CD4-positive, CD25-positive, alpha-beta regulatory T cell (primary cell): Measurements from ENCODE around the gene PPL. TPM values are rescaled to one million over a fixed set of nuclear protein-coding genes. Genes with fewer than 3 reads are reported as not detected.
"Not testable (repeated sequence)": the region's sequence is repeated elsewhere in the genome, so short reads cannot be mapped to it uniquely, and the experiment has no call there.

Experiments
- ATAC-seq, 2 donors: fragments of 150-1000 bp; cut with Tn5 transposase; one replicate each; pipeline ENCODE4 v1.10.0; 2021; ENCODE audit warnings: low read depth in 2 of 2, moderate number of reproducible peaks in 2 of 2, moderate library complexity in 1 of 2
- DNase-seq, 3 donors: peaks; one replicate each; pipeline versions ENCODE4 v3.0.0 to v3.0.0-alpha.2; 2012 to 2022; ENCODE audit warnings: mixed read lengths in 1 of 3
- H3K27ac ChIP-seq: one replicate; pipeline ENCODE4 v1.7.0; 2013; ENCODE audit warnings: mild to moderate bottlenecking, low read length; ENCODE audit not compliant: insufficient read depth, poor library complexity, severe bottlenecking
- H3K27me3 ChIP-seq: one replicate; pipeline ENCODE4 v1.7.0; 2013; ENCODE audit warnings: low read length; ENCODE audit not compliant: control insufficient read depth, insufficient read depth
- H3K36me3 ChIP-seq: one replicate; pipeline ENCODE4 v1.7.0; 2013; ENCODE audit warnings: mild to moderate bottlenecking, low read length, moderate library complexity; ENCODE audit not compliant: control insufficient read depth, insufficient read depth
- H3K4me1 ChIP-seq: 2 replicates; pipeline ENCODE4 v1.7.0; 2013; ENCODE audit warnings: mild to moderate bottlenecking, low read length; ENCODE audit not compliant: insufficient read depth, control insufficient read depth, poor library complexity, severe bottlenecking
- H3K4me3 ChIP-seq: one replicate; pipeline ENCODE4 v1.7.0; 2013; ENCODE audit warnings: low read depth, mild to moderate bottlenecking, low read length, moderate library complexity
- H3K9me3 ChIP-seq, 2 experiments: 1 replicate in 1 of 2; 2 replicates in 1 of 2; pipeline ENCODE4 v1.7.0; 2013; ENCODE audit warnings: low read length in 2 of 2, mild to moderate bottlenecking in 1 of 2, moderate library complexity in 1 of 2; ENCODE audit not compliant: control insufficient read depth in 2 of 2
- H3K27ac Mint-ChIP-seq, 3 donors: one replicate each; pipeline ENCODE4 v1.8.0; 2020 to 2022; ENCODE audit warnings: mild to moderate bottlenecking in 3 of 3, mixed read lengths in 3 of 3, moderate library complexity in 2 of 3
- H3K27me3 Mint-ChIP-seq: one replicate; pipeline ENCODE4 v1.8.0; 2022; ENCODE audit warnings: mild to moderate bottlenecking, mixed read lengths
- H3K36me3 Mint-ChIP-seq: one replicate; pipeline ENCODE4 v1.8.0; 2020; ENCODE audit warnings: mixed read lengths
- H3K4me1 Mint-ChIP-seq, 4 donors: one replicate each; pipeline ENCODE4 v1.8.0; 2020 to 2022; ENCODE audit warnings: mixed read lengths in 4 of 4, mild to moderate bottlenecking in 1 of 4
- H3K4me3 Mint-ChIP-seq, 4 donors: one replicate each; pipeline ENCODE4 v1.8.0; 2020 to 2022; ENCODE audit warnings: mild to moderate bottlenecking in 4 of 4, mixed read lengths in 4 of 4, moderate library complexity in 3 of 4
- H3K9me3 Mint-ChIP-seq, 7 donors: one replicate each; pipeline ENCODE4 v1.8.0; 2020 to 2022; ENCODE audit warnings: mixed read lengths in 7 of 7, mild to moderate bottlenecking in 3 of 7, moderate library complexity in 2 of 7
- polyA plus RNA-seq, 4 donors: library from polyadenylated mRNA; unstranded; fragments of 300-500 nt; fragmentation: Illumina TruSeq; gene quantifications; one replicate each; pipeline ENCODE4 v1.2.3, GENCODE V29; 2021
- total RNA-seq: library from RNA; stranded (reverse); gene quantifications from one replicate; pipeline ENCODE4 v1.2.3, GENCODE V29; 2022

The PPL gene
- total and polyA plus RNA-seq, 5 donors from 2014 or later, result 0.11 to 0.19 (median 0.14) TPM; not detected in 2

DNA sequence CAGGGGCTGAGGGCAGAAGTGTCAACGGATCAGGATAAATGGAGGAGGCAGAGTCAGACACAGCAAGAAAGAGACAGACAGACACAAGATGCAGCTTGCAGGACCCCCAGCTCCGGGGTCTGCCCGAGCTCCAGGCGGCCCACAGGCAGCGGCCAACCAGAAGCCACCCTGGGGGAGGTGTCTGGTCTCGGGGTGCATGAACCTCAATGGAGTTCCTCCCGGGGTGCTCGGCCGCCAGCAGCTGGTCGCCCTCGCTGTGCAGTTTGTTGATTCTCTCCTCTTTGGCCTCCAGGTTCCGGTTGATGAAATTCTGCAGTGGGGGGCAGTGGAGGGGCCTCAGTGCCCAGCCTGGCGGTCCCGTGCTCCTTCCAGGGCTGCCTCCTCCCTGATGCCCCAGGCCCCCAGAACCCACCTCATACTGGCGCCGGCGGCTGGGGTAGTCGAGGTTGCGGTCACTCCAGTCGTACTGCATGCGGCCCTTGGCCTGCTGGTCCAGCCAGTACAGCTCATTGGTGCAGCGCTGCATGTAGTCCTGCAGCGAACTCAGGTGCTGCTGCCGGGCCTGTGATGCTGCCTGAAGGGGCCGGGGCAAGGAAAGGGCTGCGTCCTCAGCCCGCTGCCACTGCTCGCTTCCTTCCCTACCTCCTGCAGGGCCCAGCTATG, 38.0 kb downstream of the PPL start:
- H3K27me3 ChIP-seq, result no peaks in the 10 kb centered on the region
- DNase-seq (no peak), ATAC-seq (no peak)
- no peak overlapping the region for H3K27ac Mint-ChIP-seq
- peaks cover 0 to 2% (median 0%) of the 10 kb centered on the region in 7 donors for H3K9me3 Mint-ChIP-seq
- no peaks in the 10 kb centered on the region for H3K36me3 ChIP-seq
- peaks cover 6% of the 10 kb centered on the region for H3K27me3 Mint-ChIP-seq
- no peaks in the 10 kb centered on the region for H3K36me3 Mint-ChIP-seq
- H3K4me3 Mint-ChIP-seq, result no peak overlapping the region
- no peaks in the 10 kb centered on the region for H3K4me1 ChIP-seq
- no peak overlapping the region for H3K27ac ChIP-seq
- H3K4me1 Mint-ChIP-seq, result no peaks in the 10 kb centered on the region
- no peaks in the 10 kb centered on the region for H3K9me3 ChIP-seq
- no peak overlapping the region for H3K4me3 ChIP-seq

DNA sequence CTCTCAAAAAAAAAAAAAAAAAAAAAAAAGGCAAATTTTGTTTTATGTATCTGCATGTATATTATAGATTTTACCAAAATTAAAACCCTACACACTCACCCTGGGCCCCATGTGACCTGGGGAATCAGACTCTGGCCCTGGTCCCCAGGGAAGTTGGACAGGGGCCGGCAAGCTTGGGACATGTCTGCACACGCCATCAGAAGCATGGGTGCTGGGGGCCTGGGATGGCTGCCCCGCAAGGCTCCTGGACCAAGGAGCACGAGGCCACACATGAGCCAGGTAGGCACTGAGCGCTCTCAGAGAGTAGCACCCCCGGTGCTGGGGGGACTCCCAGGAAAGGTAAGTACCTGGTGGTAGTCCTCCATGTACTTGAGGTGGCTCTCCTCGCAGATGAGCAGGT, 39.6 kb downstream of the PPL start:
- peaks cover 0 to 2% (median 0%) of the 10 kb centered on the region in 7 donors for H3K9me3 Mint-ChIP-seq
- no peak for DNase-seq
- H3K27ac Mint-ChIP-seq, result no peak overlapping the region
- H3K4me1 ChIP-seq, result no peaks in the 10 kb centered on the region
- H3K27me3 Mint-ChIP-seq, result peaks cover 4% of the 10 kb centered on the region
- H3K4me3 Mint-ChIP-seq, result no peak overlapping the region
- no peak for ATAC-seq
- H3K4me3 ChIP-seq, result no peak overlapping the region
- H3K36me3 ChIP-seq, result no peaks in the 10 kb centered on the region
- no peaks in the 10 kb centered on the region for H3K27me3 ChIP-seq
- H3K36me3 Mint-ChIP-seq, result no peaks in the 10 kb centered on the region
- no peaks in the 10 kb centered on the region for H3K4me1 Mint-ChIP-seq
- no peaks in the 10 kb centered on the region for H3K9me3 ChIP-seq
- H3K27ac ChIP-seq, result no peak overlapping the region

DNA sequence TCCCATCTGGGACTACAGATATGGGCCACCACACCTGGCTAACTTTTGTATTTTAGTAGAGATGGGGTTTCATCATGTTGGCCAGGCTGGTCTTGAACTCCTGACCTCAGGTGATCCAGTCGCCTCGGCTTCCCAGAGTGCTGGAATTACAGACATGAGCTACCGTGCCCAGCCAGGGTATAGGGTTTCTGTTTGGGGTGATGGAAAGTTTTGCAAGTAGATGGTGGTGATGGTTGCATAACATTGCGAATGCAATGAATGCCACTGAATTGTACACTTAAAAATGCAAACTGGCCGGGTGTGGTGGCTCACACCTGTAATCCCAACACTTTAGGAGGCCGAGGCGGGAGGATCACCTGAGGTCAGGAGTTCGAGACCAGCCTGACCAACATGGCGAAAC, 40.2 kb downstream of the PPL start:
- H3K27ac Mint-ChIP-seq, H3K36me3 Mint-ChIP-seq, H3K27me3 ChIP-seq: not testable (repeated sequence)

DNA sequence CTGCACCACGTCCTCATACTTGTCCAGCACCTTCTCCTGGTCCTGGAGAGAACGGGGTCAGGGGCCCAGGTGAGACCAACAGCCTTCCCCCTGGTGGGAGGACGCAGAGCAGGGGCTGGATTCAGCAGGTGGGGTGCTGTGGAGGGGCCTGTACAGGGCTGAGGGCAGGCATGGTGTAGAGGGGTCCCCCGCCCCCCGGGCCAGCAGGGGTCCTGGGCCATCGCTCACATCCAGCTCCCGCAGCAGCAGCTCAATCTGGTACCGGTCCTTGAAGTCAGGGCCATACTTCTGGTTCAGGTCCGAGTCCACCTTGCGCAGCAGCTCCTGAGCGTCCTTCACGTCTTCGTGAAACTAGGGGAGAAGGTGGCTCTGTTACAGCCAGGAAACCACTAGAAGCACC, 41.6 kb downstream of the PPL start:
- Histone ChIP-seq H3K27me3 (no peaks in the 10 kb centered on the region), H3K4me1 (no peaks in the 10 kb centered on the region), H3K36me3 (no peaks in the 10 kb centered on the region), H3K27ac (no peak overlapping the region), H3K4me3 (no peak overlapping the region), H3K9me3 (no peaks in the 10 kb centered on the region)
- Mint-ChIP-seq H3K9me3 (peaks cover 0 to 2% (median 0%) of the 10 kb centered on the region in 7 donors), H3K36me3 (no peaks in the 10 kb centered on the region), H3K4me3 (no peak overlapping the region), H3K27ac (no peak overlapping the region), H3K27me3 (no peaks in the 10 kb centered on the region), H3K4me1 (no peaks in the 10 kb centered on the region)
- no peak for DNase-seq
- ATAC-seq, result no peak

More for the DNA sequence above, 40.2 kb downstream of the PPL start:
- not testable (repeated sequence) for H3K4me1 Mint-ChIP-seq, H3K9me3 ChIP-seq, H3K4me3 Mint-ChIP-seq, ATAC-seq, H3K27ac ChIP-seq, H3K4me3 ChIP-seq, H3K27me3 Mint-ChIP-seq, H3K36me3 ChIP-seq, DNase-seq, H3K9me3 Mint-ChIP-seq, H3K4me1 ChIP-seq

DNA sequence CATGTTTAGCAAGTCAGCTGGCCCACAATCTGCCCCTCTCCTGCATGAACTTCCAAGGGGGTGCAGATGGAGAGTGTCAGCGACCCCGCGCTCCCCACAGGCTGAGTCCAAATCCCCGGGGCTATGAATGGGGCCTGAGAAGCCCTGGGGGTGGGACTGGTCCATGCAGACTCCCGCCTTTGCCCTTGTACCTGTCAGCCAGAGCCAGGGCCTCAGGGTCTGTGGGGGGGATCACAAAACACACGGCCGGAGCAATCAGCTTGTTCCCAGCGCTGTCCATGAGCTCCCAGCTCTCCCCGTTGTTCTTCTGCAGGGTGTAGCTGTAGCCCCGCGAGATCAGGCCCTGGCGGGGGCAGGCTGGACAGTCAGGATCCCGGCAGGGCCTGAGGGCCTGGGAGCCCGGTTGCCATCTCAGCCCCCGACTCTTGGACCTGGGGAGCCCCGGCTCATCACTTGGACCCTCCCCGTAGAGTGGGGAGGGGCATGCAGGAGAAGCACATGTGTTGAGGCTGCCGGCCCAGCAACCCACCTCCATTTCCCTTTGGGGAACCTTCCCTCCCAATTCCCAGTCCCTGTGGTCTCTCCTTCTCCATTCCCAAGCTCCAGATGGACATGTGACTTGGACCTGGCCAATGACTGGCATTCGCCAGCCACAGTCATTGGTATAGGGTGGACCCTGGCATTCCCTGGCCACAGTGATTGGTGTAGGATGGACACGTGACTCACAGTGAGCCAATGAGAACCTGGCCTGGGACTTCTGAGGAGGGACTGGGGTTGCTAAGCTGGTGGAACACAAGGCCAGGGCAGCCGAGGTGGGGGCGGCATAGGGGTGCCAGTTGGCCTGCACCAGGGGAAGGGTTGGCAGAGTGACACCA, 42.4 kb downstream of the PPL start:
- no peaks in the 10 kb centered on the region for H3K36me3 ChIP-seq
- H3K27ac ChIP-seq, result no peak overlapping the region
- Mint-ChIP-seq H3K4me3 (no peak overlapping the region), H3K4me1 (no peaks in the 10 kb centered on the region), H3K36me3 (no peaks in the 10 kb centered on the region), H3K9me3 (peaks cover 0 to 2% (median 0%) of the 10 kb centered on the region in 7 donors), H3K27ac (no peak overlapping the region), H3K27me3 (no peaks in the 10 kb centered on the region)
- H3K4me1 ChIP-seq, result no peaks in the 10 kb centered on the region
- H3K9me3 ChIP-seq, result no peaks in the 10 kb centered on the region
- H3K4me3 ChIP-seq, result no peak overlapping the region
- ATAC-seq, result no peak
- H3K27me3 ChIP-seq, result no peaks in the 10 kb centered on the region
- no peak for DNase-seq

DNA sequence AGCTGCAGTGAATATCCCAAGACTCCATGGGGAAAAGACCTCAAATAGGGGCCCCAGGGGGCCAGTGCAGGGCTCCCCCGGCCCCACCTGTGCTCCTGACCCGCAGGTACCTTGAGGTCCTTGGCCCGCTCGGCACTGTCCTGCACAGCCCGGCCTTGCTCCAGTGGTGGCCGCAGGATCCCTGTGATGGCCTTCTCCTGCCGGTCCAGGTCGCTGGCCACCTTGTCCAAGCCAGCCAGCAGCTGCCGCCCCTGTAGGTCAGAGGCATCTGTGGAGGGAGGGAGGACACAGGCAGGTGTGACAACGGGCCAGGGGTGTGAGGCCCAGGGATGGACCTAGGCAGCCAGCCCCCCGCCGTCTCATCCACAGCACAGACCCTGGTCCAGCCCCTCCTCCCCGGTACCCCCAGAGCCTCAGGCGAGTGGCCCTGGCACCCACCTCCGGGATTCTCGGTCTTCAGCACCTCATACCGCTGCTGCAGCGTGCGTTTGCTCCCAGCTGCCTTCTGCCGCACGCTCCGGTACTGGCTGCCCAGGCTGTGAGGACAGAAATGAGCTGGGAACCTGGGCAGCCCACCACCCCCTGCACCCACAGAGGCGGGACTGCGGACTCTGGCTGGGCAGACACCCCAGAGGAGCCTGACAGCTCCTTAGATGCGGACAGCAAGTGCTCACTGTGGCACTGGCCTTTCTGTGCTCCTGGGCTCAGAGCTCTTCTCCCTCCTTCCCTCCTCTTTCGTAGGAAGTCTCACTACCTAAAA, 43.7 kb downstream of the PPL start:
- no peaks in the 10 kb centered on the region for H3K36me3 Mint-ChIP-seq
- DNase-seq, result no peak

DNA sequence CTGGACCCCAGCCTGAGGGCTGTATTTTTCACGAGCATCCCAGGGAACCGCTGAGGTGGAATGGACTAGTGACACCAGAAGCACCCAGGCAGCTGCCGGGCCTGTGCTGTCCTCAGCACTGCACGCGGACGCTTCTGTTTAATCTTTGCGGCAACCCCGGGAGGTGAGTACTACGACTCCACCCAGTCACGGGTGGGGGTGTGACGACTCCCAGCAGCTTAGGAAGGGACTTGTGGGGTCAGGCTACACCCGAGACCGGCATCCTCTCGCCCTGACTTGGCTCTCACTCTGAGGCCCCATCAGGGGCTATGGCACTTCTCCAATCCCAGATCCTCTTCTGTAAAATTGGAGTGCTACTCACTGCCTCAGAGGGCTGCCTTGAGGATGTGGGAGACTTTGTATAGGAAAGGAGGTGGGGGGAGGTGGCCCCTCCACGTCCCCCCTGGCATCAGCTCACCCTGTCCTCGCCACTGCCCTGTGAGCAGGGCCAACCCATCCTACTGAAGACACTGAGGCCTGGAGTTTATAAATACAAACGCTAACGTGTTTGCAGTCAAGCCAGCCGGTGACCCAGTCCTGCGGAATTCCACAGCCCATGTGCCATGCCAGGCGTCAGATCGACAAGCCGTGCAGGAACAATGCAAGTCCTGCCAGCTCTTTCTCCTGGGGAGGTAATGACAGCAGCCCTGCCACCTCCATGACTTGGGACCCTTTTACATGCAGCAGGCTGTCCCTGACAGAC, 44.4 kb downstream of the PPL start:
- Histone ChIP-seq H3K36me3 (no peaks in the 10 kb centered on the region), H3K4me1 (no peaks in the 10 kb centered on the region), H3K27ac (no peak overlapping the region), H3K4me3 (no peak overlapping the region), H3K27me3 (no peaks in the 10 kb centered on the region), H3K9me3 (no peaks in the 10 kb centered on the region)
- Mint-ChIP-seq H3K36me3 (no peaks in the 10 kb centered on the region), H3K4me1 (no peaks in the 10 kb centered on the region), H3K27me3 (no peaks in the 10 kb centered on the region), H3K27ac (no peak overlapping the region), H3K4me3 (no peak overlapping the region), H3K9me3 (no peaks in the 10 kb centered on the region)
- no peak for ATAC-seq
- no peak for DNase-seq

More for the DNA sequence above, 43.7 kb downstream of the PPL start:
- H3K4me3 ChIP-seq, result no peak overlapping the region
- Mint-ChIP-seq H3K4me1 (no peaks in the 10 kb centered on the region), H3K4me3 (no peak overlapping the region), H3K27me3 (no peaks in the 10 kb centered on the region), H3K27ac (no peak overlapping the region), H3K9me3 (peaks cover 0 to under 1% (median 0%) of the 10 kb centered on the region in 7 donors)
- no peaks in the 10 kb centered on the region for H3K27me3 ChIP-seq
- ATAC-seq, result no peak
- no peaks in the 10 kb centered on the region for H3K9me3 ChIP-seq
- no peaks in the 10 kb centered on the region for H3K36me3 ChIP-seq
- H3K27ac ChIP-seq, result no peak overlapping the region
- no peaks in the 10 kb centered on the region for H3K4me1 ChIP-seq
